GM19438 (cell line): ENCODE measurements around the gene KRCC1.
"Not testable (repeated sequence)": the region's sequence is repeated elsewhere in the genome, so short reads cannot be mapped to it uniquely, and the experiment has no call there.

Source experiments
- ATAC-seq: cut with Tn5 transposase; IDR thresholded peaks from one replicate; pipeline ENCODE4 v1.9.1; 2021; ENCODE audit warnings: low read depth; ENCODE audit not compliant: unreplicated experiment

KRCC1 gene

DNA sequence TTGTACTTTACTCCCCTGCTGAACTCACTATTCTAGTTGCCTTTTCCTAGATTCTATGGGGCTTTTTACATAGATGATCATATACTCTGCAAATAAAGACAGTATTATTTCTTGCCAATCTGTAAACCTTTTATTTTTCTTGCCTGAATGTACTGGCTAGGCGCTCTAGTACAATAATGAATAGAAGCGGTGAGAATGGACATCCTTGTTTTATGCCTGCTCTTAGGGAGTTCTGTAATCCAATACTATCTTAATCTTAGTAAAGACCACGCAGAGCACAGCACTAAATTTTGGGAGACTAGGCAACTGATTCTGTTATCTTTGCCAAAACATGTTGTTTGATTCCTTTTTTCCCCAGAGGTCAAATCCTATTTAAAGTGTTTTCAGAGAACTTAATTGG lies 7.0 kb downstream of the KRCC1 start:
- no peak for ATAC-seq

- ATAC-seq = not testable (repeated sequence)
These were observed 10.0 kb downstream of the KRCC1 start for GRCh38 chr2:88045561-88045960.

DNA sequence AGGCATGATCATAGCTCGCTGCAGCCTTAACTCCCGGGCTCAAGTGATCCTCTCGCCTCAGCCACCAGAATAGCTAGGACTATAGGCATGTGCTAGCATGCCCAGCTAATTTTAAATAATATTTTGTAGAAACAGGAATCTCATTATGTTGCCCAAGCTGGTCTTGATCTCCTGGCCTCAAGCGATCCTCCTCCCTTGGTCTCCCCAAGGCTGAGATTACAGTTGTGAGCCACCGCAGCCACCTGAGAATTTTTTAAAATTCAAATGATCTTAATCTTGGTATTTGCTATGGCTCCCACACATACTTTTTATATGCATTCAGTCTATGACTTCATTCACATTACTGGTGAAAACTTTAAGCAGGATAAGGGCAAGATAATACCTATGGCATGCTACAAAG lies 13.1 kb downstream of the KRCC1 start:
- no peak for ATAC-seq

DNA sequence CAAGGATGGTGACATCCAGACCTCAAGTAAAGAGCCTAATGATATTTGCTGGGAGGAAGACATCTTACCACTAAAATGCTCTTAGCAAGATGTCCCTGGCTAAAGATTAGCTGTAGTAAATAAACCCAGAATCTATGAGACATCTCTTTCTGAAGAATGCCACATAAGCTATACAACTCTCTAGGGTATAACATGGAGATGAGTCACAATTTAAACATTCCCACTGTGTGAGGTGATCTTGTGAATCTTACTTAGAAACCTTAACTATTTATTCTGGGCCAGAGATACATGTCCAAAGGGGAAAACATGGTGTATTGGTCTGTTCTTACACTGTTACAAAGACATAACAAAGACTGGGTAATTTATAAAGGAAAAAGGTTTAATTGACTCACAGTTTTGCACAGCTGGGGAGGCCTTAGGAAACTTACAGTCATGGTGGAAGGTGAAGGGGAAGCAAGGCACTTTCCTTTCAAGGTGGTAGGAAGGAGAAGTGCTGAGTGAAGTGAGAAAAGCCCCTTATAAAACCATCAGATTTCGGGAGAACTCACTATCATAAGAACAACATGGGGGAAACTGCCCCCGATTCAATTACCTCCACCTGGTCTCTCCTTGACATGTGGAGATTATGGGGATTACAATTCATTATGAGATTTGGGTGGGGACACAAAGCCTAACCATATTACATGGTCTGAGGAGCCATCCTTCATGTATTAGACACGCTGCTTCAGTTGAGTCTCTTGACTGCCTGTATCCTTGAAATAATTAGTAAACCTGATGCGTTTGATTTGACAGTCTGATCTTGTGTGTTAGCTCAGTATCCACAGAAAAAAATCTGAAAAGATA lies 17.1 kb downstream of the KRCC1 start:
- no peak for ATAC-seq

DNA sequence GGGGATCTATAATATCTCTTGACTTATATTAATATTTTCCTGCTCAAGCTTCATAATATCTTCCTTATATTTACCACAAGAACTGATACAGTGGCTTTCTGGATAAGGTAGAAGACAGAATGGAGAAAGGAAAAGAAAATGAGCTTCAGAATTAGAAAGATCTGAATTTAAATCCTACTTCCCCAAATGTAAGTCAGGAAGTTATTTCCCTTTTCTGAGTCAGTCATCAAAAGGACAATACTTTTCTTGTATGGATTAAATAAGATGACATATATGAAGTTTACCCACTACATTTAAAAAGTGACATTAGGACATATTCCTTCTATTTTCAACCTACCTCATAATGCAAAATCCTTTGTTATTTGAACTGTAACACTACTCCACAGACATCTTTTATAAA lies 19.0 kb downstream of the KRCC1 start:
- no peak for ATAC-seq

- ATAC-seq = no peak
These were observed 19.4 kb downstream of the KRCC1 start for GRCh38 chr2:88036182-88036581.

DNA sequence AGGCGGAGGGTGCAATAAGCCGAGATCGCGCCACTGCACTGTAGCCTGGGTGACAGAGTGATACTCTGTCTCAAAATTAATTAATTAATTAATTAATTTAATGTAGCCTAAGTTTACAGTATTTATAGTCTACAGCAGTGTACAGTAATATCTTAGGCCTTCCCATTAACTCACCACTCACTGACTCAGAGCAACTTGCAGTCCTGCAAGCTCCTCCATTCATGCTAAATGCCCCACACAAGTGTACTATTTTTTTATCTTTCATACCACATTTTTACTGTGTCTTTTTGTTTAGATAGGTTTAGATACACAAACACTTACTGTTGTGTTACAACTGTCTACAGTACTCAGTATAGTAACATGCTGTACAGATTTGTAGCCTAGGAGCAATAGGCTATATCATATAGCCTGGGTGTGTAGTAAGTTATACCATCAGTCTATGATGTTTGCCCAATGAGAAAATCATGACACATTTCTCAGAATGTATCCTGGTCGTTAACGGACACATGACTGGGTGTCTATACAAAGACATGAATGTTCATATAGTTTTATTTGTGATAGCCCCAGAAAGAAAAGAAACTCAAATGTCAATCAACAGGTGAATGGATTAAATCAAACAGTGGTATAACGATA lies 23.4 kb downstream of the KRCC1 start:
- ATAC-seq = no peak

GRCh38 chr2:88028931-88029330 lies 26.7 kb downstream of the KRCC1 start:
- ATAC-seq = no peak

GRCh38 chr2:88027697-88028389 lies 27.7 kb downstream of the KRCC1 start:
- no peak for ATAC-seq

- ATAC-seq = no peak
These were observed 31.1 kb downstream of the KRCC1 start for GRCh38 chr2:88024509-88024908.

DNA sequence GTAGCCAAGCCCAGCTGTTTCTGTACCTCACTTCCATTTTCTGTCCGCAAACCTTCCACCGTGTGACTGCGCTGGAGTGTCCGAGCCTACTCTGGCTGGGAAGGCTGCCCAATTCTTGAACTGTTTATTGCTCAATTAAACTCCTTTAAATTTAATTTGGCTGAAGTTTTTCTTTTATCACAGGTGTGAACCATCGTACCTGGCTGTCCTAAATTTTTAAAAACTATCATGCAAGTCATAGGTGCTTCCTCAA lies 33.0 kb downstream of the KRCC1 start:
- ATAC-seq = no peak

DNA sequence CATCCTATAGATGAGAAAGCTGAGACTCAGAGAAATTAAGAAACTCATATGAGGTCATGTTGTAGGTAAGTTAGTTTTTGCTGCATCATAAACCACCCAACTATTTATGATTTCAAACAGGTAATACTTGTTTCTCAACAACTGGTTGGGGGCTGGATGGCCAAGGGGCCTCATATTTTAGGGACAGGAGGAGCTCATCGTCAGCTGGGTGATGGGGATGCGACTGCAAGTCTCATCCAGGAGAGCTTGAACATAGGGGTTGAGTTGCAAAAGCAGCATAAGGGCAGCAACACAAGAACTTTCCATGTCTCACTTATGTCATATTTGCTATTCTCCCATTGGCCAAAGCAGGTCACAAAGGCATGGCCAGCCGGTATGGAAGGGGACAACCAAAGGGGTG lies 35.6 kb downstream of the KRCC1 start:
- no peak for ATAC-seq

GRCh38 chr2:88018909-88019308 lies 36.7 kb downstream of the KRCC1 start:
- ATAC-seq = no peak

- ATAC-seq = not testable (repeated sequence)
These were observed 37.3 kb downstream of the KRCC1 start for GRCh38 chr2:88018077-88018805.

DNA sequence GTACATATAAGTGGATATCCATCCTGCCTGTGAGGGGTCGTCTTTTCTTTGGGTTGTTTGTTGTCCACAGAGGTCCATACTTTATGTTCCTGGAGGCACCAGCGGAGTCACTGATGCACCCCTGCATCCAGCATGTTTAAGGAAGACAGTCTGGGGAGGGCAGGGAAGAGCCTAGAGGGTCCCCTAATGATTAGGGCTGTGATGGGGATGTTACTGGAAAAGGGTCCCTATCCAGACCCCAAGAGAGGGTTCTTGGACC lies 37.9 kb downstream of the KRCC1 start:
- ATAC-seq = not testable (repeated sequence)

GRCh38 chr2:88016960-88017779 lies 38.4 kb downstream of the KRCC1 start:
- ATAC-seq = peak; percentile 68

DNA sequence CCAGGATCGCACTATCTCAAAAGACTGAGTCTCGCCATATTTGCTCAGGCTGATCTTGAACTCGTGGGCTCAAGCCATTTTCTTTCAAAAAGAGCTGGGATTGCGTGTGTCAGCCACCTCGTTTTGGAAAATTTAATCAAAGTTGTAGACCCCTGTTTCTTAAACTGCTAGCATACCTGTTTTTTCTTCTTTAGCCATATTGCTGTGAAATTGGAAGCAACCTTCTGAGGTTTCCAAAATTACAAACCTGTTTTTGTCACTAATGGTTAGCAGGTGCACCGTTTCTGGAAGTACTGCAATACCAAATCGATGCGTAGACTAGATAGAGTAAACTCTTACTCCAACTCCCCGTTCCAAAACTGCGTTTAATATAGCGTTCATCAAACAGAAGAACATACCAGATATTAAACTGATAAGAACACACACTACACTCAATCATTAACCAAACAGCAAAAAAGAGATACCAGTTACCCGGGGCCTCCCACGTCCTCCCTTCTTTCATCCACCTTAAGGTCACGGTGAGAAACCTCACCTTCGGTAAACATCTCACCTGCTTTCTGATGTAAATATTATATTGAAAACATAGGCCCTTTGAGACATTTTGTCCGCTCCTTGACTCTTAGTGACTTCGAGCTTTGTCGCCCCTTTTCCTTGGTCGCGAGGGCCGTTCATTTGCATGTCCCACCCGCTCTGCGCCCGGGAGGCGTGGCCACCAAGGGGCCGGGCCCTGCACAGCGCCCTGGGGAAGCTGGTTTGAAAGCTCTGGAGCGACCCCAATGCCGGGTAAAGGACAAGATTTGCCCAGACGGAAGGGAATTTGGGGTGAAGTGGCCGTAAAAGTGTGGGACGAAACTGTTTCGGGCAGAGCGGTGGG lies 39.3 kb downstream of the KRCC1 start, which contains the start of gene RNU2-63P:
Gene RNU2-63P, minus strand, starts transcription at position 462 of the 874 bp plus-strand sequence.
- ATAC-seq = peak; percentile 88

- no peak for ATAC-seq
These were observed 44.6 kb downstream of the KRCC1 start for GRCh38 chr2:88011011-88011410.

- no peak for ATAC-seq
These were observed 45.4 kb downstream of the KRCC1 start for GRCh38 chr2:88010136-88010535.
